PC-9 (cell line): ENCODE measurements around the gene RYR1.

Source experiments
- CTCF ChIP-seq: fragments of 200-600 bp; sonication (generic); conservative IDR thresholded peaks from 2 replicates; pipeline ENCODE4 v1.6.1; 2017; ENCODE audit warnings: mixed run types, antibody characterized with exemption, mild to moderate bottlenecking, moderate library complexity
- EZH2 ChIP-seq: fragments of 200-600 bp; sonication (generic); IDR thresholded peaks from 2 replicates; pipeline ENCODE4 v1.8.0; 2017; ENCODE audit warnings: antibody characterized with exemption, low read depth

- TF ChIP-seq CTCF: no peak
- TF ChIP-seq EZH2: no peak
Measured at GRCh38 chr19:38402623-38402966, 30.9 kb upstream of the RYR1 start.
